ENCODE results near the gene SLC35F2. TPM values are rescaled to one million over a fixed set of nuclear protein-coding genes. Genes with fewer than 3 reads are reported as not detected.

SLC35F2 gene
- polyA plus RNA-seq, 1 donor from 2014 or later, result 0.59 TPM

DNA sequence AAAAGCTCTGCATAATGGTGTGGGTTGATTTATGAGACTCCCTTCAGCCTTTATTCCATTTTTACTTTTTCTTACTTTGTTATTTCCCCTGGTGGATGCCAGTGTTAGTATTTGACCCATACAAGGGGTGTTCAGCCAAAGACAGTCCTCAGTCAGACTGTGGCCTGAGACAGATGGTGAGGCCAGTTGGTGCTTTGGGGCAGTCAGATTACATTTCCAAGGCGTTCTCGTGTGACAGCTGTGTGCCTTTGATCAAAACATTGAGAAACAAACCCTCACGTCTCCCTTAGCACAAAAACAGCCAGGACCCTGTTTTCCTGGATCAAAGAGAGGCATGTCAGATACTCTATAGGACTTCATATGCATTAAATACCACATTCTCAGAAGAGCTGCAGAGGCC lies 115.4 kb downstream of the SLC35F2 start:
- Histone ChIP-seq H3K79me2 (replicated peaks; ENCODE audit: insufficient read depth, low read length) (no peaks in the 10 kb centered on the region), H3K27ac (ENCODE audit: low read length) (no peak overlapping the region), H3K9ac (ENCODE audit: low read length) (no peak overlapping the region), H3K4me2 (ENCODE audit: low read length) (no peak overlapping the region), H3K9me2 (ENCODE audit: insufficient read depth, low read length) (no peaks in the 10 kb centered on the region), H3K36me3 (ENCODE audit: insufficient read depth, low read length) (no peaks in the 10 kb centered on the region), H3F3A (ENCODE audit: insufficient read depth, low read length, poor library complexity, severe bottlenecking) (no peaks in the 10 kb centered on the region), H3K27me3 (ENCODE audit: insufficient read depth, low read depth, low read length) (no peaks in the 10 kb centered on the region), H3K4me3 (ENCODE audit: low read length) (no peak overlapping the region), H2AFZ (ENCODE audit: low read depth, low read length) (no peak overlapping the region), H4K20me1 (ENCODE audit: insufficient read depth) (no peaks in the 10 kb centered on the region), H3K9me3 (ENCODE audit: low read length) (peaks cover 6% of the 10 kb centered on the region)
- TF ChIP-seq RAD21 (conservative IDR thresholded peaks at IDR 0.05) (no peak), SMC3 (conservative IDR thresholded peaks at IDR 0.05; ENCODE audit: poor library complexity) (no peak), POLR2AphosphoS5 (IDR thresholded peaks at IDR 0.05) (no peak), REST (IDR thresholded peaks at IDR 0.05; ENCODE audit: borderline replicate concordance) (no peak), CTCF (IDR thresholded peaks at IDR 0.05; ENCODE audit: poor library complexity, severe bottlenecking) (no peak)

DNA sequence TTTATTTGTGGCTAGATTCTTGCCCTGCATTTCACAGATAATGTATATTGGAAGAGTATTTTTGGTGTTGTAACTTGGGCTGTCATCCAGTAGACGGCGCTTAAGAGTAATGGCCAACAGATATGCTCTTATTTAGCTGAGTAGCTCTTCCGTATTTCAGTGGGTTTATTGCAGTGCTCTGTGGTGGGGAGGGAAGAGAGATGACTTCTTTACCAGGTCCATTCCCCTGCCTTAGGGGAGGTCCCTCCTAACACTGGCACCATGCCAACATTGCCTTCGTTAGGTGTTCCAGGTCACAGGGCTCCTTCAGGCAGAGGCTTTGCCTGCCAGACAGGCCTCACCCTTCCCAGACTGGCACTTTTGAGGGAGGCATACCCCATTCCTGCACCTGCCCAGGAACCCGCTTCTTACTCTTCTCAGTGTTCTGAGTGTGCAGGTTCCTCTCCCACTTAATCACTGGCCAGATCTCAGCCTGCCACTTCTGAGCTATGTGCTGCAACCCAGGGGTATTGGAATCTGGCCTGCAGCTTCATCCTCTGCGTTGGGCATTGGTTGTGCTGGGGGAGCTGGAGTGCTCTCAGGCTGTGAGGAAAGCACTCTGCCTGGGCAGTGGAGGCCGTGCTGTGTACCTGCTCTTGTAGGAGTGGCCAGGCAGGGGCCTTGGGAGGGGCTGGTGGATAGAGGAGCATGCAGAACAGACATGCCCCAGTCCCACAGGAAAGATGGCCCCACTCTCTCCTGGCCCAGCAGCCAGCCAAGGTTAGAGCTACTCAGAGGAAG lies 117.4 kb downstream of the SLC35F2 start:
- H3K79me2 ChIP-seq (replicated peaks; ENCODE audit: insufficient read depth, low read length), result no peaks in the 10 kb centered on the region
- H3F3A ChIP-seq (ENCODE audit: insufficient read depth, low read length, poor library complexity, severe bottlenecking), result no peaks in the 10 kb centered on the region
- H3K9me3 ChIP-seq (ENCODE audit: low read length), result peaks cover 6% of the 10 kb centered on the region
- H2AFZ ChIP-seq (ENCODE audit: low read depth, low read length), result no peak overlapping the region
- TF ChIP-seq CTCF (IDR thresholded peaks at IDR 0.05; ENCODE audit: poor library complexity, severe bottlenecking) (peak; percentile 17), EZH2 (IDR thresholded peaks at IDR 0.05; ENCODE audit: borderline replicate concordance, insufficient read depth, low read length, poor library complexity, severe bottlenecking) (no peak)
- no peaks in the 10 kb centered on the region for H3K36me3 ChIP-seq (ENCODE audit: insufficient read depth, low read length)
- no peak overlapping the region for H3K4me3 ChIP-seq (ENCODE audit: low read length)
- no peak overlapping the region for H3K4me2 ChIP-seq (ENCODE audit: low read length)
- H3K27me3 ChIP-seq (ENCODE audit: insufficient read depth, low read depth, low read length), result no peaks in the 10 kb centered on the region
- no peak overlapping the region for H3K9ac ChIP-seq (ENCODE audit: low read length)
- no peaks in the 10 kb centered on the region for H4K20me1 ChIP-seq (ENCODE audit: insufficient read depth)
- H3K27ac ChIP-seq (ENCODE audit: low read length), result no peak overlapping the region
- H3K9me2 ChIP-seq (ENCODE audit: insufficient read depth, low read length), result no peaks in the 10 kb centered on the region

Other genes starting within 250 kb of the SLC35F2 start
- not detected in 2 replicates for gene SLN, start 146.7 kb downstream of the SLC35F2 start, polyA plus RNA-seq
- 1.9 and 3.1 TPM in 2 replicates for gene RAB39A, start 69.7 kb upstream of the SLC35F2 start, polyA plus RNA-seq
- 37.0 and 40.2 TPM in 2 replicates for gene CUL5, start 150.1 kb upstream of the SLC35F2 start, polyA plus RNA-seq